GM18517 (cell line): Measurements from ENCODE around the gene GALNS.
"Not testable (repeated sequence)": the region's sequence is repeated elsewhere in the genome, so short reads cannot be mapped to it uniquely, and the experiment has no call there.

Source experiments
- ATAC-seq: cut with Tn5 transposase; IDR thresholded peaks from one replicate; pipeline ENCODE4 v1.9.1; 2021; ENCODE audit warnings: mild to moderate bottlenecking, moderate library complexity; ENCODE audit not compliant: unreplicated experiment

Gene GALNS

DNA sequence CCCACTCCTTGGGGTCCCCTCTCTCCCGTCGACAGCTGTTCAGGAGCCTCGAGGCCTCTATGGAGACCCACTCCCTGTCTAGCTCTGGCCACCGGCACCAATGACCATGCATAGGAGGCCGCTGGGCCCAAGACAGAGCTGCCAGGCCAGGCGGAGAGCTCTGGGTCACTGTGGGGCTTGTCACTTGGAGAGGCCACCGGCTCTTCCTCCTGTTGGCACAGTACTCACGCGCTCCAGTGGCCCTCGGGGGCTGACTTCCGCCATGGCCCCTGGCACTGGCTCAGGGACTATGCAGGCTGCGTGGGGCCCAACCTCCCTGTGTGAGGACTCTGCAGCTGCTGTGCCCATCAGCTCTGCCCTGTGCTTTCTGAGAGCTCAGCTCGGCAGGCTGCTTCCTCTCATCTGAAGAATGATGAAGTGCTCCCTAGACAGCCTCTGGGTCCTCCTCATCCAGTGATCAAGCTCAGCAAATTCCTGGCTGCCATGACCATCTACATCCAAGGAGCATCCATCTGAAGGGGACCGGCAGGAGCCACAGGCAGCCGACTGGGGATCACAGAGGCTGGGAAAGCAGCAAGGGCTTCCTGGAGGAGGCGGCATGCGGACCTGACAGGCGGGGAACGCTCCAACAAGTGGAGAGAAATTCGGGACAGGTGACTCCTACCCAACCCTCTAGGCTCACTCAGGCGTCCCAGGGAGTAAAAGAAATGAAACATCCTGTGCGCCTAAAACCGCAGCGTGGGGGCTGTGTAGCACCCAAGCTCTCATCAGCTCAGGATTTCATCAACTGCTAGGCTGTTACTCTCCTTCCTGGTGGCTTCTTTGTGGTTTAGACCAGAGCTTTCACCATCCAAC lies 16.8 kb downstream of the GALNS start:
- no peak for ATAC-seq

GRCh38 chr16:88839026-88839529 lies 17.7 kb downstream of the GALNS start:
- ATAC-seq, result no peak

GRCh38 chr16:88838566-88838965 lies 18.2 kb downstream of the GALNS start:
- ATAC-seq, result no peak

DNA sequence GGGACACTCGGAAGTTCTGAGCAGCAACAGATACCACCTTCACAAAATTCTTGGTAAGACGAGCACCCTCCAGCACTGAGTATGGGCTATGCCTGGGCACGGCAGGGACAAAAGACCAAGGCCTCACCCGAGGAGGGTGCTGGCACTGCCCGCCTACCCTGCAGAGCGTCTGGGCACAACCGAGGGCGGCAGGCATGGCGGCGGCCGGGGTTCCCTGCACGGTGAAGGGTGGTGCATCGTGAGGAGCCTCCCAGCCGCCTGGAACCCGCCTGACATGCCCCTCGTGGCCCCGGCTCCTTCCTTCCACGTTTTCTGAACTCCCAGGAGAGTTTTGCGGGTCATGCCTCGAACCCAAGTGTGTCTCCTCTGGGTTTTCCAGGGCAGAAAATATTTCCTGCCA lies 18.9 kb downstream of the GALNS start:
- ATAC-seq, result no peak

DNA sequence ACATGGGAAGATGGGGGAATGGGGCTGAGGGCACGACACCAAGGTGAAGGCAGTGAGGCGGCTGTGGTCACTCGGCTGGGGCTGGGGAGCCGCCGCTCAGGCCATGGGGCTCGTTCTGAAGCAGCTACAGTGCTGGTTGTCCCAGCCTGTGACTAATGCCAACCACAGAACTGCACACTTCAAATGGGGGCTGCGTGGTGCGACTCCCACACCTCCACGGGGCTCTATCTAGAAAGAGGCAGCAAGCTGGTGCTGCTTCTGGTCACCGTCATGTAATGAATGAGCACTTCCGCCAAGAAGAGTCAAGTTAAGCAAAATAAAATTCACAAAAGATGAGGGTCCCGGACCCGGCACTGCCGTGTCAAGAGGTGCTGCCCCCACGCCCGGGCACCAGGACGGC lies 20.0 kb downstream of the GALNS start:
- no peak for ATAC-seq

DNA sequence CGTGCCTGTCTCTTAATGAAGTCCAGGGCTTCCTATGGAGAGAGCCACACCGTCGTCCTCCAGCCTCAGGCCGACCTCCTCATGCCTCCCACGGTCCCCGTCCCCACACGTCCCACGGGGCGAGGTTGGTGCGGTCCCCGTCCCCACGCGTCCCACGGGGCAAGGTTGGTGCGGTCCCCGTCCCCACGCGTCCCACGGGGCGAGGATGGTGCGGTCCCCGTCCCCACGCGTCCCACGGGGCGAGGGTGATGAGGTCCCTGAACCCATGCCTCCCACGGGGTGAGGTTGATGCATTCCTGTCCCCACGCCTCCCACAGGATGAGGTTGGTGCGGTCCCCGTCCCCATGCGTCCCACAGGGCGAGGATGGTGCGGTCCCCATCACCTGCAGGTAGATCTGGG lies 20.9 kb downstream of the GALNS start:
- ATAC-seq, result no peak

- no peak for ATAC-seq
Measured at GRCh38 chr16:88835383-88835782, 21.4 kb downstream of the GALNS start.

GRCh38 chr16:88834670-88835069 lies 22.1 kb downstream of the GALNS start:
- ATAC-seq, result no peak

- no peak for ATAC-seq
Measured at GRCh38 chr16:88833086-88833485, 23.7 kb downstream of the GALNS start.

DNA sequence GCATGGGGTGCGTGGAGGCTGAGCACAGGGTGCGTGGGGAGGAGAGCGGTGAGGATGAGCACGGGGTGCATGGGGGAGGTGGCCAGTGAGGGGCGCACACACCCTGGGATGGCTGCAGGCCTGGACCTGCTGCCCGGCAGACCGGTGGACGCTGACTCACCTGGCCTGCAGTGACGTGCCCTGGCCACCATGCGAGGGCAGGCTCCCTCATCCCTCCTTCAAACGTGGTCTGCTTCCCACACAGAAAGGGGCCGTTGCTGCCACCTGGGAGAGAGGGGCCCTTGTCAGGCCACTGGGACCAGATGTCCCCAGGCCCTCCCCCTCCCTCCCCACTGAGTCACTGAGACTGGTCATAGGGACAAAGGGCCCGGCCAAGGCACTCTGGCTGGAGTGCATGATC lies 24.9 kb downstream of the GALNS start:
- no peak for ATAC-seq

DNA sequence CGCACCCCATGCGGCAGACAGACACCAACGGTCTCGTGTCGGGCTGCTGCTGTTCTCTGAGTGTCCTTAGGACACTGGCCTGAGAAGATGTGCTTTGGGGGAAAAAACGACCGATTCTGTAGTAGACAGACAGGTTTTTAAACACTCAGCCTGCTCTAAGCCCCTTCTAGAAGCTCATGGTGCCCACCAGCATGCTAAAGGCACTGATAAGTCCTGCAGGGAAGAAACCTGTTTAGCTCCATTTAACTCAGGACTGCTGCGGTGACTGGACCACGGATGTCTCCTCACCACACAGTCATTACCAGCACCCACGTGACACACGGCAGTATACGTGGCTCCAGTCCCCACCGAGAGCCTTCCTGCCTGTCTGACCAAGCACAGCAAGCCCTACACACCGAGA lies 26.0 kb downstream of the GALNS start:
- ATAC-seq, result no peak

GRCh38 chr16:88830258-88830657 lies 26.5 kb downstream of the GALNS start:
- ATAC-seq, result no peak

- no peak for ATAC-seq
Measured at GRCh38 chr16:88828711-88829110, 28.0 kb downstream of the GALNS start.

GRCh38 chr16:88827727-88828126 lies 29.0 kb downstream of the GALNS start:
- ATAC-seq, result no peak

DNA sequence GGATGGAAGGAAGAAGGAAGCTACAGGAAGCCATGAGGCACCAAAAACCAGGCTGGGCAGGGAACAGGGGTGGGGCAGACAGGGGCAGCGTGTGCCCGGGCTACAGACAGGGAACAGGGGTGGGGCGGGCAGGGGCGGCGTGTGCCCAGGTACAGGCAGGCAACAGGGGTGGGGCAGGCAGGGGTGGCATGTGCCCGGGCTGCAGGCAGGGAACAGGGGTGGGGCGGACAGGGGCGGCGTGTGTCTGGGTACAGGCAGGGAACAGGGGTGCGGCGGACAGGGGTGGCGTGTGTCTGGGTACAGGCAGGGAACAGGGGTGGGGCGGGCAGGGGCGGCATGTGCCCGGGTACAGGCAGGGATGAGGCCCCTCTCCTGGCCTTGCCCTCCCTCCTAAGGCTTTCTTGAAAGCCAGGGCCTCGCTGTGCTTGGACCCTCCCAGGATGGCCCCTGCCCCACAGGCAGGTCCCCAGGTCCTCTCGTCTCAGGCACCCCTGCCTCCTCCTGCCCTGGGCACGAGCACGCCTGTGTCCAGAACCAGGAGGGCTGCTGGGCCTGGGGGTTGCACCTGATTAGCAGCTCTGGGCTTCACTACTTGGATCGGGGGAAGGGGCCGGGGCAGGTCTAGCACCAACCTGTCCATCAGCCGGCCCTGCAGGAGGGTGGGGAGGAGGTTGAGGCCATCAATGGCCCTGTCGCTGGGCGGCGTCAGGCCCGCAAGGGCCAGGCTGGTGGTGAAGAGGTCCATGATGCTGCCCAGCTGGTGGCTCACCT lies 30.5 kb downstream of the GALNS start:
- no peak for ATAC-seq

GRCh38 chr16:88825146-88825545 lies 31.6 kb downstream of the GALNS start:
- no peak for ATAC-seq

DNA sequence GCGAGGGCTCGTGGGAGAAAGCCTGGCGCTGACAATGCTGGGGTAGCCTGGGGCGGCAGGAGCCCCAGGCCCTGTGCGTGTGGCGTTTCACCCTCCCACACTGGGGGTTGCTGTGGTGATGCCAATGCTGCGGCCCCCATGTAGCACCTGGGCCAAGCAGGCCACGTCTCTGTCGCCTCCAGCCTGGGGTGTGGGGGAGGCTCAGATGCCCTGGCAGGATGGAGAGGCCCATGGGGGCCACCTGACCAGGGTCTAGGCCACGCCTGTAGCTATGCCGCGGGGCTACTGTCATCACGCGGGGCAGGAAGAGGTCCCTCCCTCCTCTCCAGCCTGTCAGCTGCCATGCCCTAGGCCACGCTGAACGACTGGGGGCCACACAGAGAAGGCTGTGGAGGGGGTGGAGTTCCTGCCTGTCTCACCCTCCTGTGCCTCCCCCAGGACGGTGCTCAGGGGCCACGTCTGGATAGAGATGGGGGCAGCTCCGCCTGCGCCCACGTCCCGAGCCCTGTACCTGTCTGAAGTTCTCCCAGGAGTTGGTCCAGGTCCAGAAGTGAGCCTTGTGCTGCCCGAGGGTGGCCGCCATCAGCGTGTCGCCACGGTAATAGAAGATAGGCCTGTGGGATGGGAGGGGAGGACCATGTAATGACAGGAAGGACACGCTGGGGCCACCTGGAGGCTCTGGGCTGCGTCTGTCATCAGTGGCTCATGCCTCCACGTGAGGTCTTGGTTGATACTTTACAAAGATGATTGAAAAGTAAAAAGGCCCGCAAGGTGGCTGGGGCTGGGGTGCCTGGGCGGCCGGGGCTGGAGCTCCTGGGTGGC lies 32.3 kb downstream of the GALNS start:
- no peak for ATAC-seq

DNA sequence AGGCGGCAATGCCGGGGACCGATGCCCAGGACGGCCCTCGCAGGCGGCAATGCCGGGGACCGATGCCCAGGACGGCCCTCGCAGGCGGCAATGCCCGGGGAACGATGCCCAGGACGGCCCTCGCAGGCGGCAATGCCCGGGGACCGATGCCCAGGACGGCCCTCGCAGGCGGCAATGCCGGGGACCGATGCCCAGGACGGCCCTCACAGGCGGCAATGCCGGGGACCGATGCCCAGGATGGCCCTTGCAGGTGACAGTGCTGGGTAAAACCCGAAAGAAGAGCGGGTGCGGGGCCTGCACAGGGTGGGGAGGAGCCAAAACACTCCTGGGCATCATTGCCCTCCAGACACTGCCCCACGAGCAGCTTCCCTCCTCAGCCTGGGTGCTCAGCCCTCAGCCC lies 33.1 kb downstream of the GALNS start:
- ATAC-seq, result not testable (repeated sequence)

- no peak for ATAC-seq
Measured at GRCh38 chr16:88822281-88823040, 34.3 kb downstream of the GALNS start.

DNA sequence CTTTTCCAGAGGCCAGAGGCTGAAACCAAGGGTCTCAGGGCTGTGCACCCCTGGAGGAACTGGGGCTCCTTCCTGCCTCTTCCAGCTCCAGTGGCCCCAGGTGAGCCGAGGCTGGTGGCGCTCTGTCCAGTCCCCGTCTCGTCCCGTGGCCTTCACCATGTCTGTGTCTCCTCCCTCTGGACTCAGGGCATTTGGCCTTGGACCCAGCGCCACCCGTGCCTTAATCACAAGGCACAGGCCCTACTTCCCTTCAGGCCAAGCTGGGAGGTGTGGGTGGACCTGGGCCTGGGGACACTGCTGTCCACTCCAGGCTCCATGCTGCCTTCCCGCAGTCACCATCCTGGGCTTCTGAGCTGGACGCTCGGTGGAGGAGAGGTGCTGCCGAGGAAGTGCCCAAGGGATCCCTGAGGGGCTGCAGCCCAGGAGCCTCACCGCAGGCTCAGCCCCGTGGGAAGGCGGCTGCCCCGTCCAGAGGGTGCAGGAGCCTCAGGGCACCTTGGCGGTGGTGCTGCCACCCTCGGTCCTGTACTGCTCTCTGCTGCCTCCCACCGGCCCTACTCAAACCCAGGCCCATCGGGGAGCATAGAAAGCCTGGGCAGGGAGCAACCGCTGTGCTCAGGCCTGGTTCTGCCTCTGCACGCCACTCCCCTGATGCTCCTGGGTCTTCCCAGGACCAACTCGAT lies 35.4 kb downstream of the GALNS start:
- no peak for ATAC-seq
